ENCODE results near the gene FXYD7. TPM values are rescaled to one million over a fixed set of nuclear protein-coding genes. Genes with fewer than 3 reads are reported as not detected.

The FXYD7 gene
- total RNA-seq, 4 donors from 2014 or later = 1.3 TPM; not detected in 3

DNA sequence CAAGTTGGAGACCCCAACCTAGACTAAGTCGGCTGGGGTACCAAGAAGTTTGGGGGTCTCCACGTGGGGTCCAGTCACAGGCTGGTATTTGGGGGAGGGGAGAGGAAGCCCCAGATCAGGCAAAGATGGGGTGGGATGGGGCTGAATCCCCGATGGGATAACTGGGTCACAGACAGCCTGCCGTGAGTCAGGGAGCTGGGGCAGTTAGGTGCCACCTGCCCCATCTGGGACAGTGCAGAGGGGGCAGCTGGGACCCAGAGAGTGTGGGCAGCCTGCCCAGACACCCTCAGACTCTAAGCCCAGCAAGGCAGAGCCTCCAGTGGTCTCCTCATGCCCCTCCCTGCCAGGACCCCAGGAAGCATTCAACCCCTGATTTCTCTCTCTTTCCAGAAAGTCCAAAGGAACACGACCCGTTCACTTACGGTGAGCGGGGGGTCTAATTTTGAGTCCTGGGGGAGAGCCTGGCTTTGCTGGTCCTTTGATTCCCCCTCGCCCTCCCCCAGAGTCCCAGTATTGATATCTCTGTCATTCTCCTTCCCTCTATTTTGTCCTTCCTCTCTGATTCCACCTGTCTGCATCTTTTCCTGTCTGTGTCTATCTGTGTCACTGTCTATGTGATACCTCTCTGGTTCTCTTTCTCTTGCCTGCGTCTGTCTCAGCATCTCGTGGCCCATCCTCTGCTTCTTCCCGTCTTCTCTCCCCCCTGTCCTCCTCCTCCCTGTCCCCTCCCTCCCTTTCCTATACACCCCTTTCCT lies 2.7 kb upstream of the FXYD7 start:
- TF ChIP-seq, protein P1, sequence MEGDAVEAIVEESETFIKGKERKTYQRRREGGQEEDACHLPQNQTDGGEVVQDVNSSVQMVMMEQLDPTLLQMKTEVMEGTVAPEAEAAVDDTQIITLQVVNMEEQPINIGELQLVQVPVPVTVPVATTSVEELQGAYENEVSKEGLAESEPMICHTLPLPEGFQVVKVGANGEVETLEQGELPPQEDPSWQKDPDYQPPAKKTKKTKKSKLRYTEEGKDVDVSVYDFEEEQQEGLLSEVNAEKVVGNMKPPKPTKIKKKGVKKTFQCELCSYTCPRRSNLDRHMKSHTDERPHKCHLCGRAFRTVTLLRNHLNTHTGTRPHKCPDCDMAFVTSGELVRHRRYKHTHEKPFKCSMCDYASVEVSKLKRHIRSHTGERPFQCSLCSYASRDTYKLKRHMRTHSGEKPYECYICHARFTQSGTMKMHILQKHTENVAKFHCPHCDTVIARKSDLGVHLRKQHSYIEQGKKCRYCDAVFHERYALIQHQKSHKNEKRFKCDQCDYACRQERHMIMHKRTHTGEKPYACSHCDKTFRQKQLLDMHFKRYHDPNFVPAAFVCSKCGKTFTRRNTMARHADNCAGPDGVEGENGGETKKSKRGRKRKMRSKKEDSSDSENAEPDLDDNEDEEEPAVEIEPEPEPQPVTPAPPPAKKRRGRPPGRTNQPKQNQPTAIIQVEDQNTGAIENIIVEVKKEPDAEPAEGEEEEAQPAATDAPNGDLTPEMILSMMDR (IDR thresholded peaks at IDR 0.05) = no peak
- TF ChIP-seq POLR2A (IDR thresholded peaks at IDR 0.05) = no peak
- WGBS, 2 donors = 52 to 56% methylated on average over 12 of the region's 12 CpGs
- DNase-seq (ENCODE audit: low spot score in 2 of 2) = no peak
- H3K4me3 ChIP-seq (ENCODE audit: low read depth, poor library complexity, severe bottlenecking) = no peak overlapping the region
- intact Hi-C loops (cut with DNase I; ENCODE audit: low total_unique reads) = loop anchor here (10.0 kb wide), 1 partner anchor 124 kb away; the partner anchor contains the start of gene USF2

DNA sequence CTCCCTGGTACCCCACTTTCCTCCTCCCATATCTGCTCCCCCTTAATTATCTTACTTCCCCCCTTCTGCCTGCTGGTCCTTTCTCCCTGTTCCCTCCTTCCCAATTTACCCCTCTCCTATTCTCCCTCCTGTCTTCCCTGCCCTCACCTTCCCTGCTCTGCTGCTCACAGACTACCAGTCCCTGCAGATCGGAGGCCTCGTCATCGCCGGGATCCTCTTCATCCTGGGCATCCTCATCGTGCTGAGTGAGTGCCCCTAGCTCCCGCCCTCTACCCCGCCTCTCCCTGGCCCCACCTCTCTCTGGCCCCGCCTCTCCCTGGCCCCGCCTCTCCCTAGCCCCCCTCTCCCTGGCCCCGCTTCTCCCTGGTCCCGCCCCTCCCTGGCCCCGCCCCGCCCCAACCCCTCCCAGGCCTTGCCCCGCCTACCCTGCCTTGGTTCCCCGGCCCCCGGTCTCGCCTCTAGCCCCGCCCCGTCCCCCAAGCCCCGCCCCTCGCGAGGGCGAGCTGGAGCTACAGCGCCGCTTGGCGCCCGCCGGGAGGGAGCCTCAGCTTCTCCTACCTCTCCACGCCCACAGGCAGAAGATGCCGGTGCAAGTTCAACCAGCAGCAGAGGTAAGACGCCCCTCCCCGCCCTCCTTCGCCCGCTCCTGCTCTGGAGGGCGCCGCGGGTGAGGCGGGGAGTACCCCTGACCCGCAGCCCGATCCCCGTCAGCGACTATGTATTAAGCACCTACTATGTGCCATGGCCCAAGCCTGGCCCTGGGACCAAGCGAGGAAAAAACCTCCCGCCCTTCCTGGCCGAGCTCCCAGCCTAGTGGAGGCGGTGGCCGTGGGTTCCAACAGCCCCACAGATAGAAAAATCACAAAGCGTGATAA lies 1.9 kb upstream of the FXYD7 start:
- no peak overlapping the region for H3K4me3 ChIP-seq (ENCODE audit: low read depth, poor library complexity, severe bottlenecking)
- intact Hi-C loops (cut with DNase I; ENCODE audit: low total_unique reads) = loop anchor here (10.0 kb wide), 1 partner anchor 124 kb away; the partner anchor contains the start of gene USF2
- WGBS, 2 donors = 6 to 7% methylated on average over 44 of the region's 48 CpGs
- TF ChIP-seq, protein P1 (IDR thresholded peaks at IDR 0.05) = no peak
- TF ChIP-seq POLR2A (IDR thresholded peaks at IDR 0.05) = no peak
- DNase-seq (ENCODE audit: low spot score in 2 of 2) = peak; percentile 92 to 98

DNA sequence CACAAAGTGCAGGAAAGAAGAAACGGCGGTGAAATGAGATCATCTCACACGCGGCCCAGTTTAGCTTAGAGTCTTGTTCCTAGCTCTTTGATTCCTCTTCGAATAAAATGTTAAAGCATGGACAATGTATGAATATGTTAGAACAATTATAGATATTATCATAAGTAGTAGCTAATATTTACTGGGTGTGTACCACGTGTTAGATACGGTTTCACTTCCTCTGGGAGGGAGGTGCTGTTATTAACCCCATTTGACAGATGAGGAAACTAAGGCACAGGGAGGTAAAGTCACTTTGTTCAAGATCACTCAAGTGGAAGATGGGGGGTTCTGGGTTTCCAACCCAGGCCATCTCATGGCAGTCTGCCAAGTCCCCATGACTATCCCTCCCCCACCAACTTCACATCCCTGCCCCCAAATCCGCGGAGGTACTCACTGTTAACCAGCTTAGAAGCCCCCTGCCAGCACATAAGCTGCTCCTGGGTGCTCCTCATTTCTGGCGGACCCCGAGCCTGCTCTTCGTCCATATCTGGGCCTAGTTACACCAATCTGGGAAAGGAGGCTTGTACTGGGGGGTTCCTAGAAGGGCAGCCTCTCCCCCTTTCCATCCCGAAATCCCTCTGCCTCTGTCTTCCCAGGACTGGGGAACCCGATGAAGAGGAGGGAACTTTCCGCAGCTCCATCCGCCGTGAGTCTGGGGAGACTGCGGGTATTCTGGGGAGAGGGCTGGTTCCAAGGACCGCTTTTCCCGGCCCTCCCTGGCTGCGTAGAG lies 1.0 kb upstream of the FXYD7 start:
- TF ChIP-seq, protein P1 (IDR thresholded peaks at IDR 0.05) = no peak
- no peak for TF ChIP-seq POLR2A (IDR thresholded peaks at IDR 0.05)
- DNase-seq (ENCODE audit: low spot score in 2 of 2) = peak in 1 of 2 donors; percentile 90
- intact Hi-C loops (cut with DNase I; ENCODE audit: low total_unique reads) = loop anchor here (10.0 kb wide), 1 partner anchor 123 kb away; the partner anchor contains the start of gene USF2
- 32 to 42% methylated on average over 21 of the region's 21 CpGs for WGBS, 2 donors
- no peak overlapping the region for H3K4me3 ChIP-seq (ENCODE audit: low read depth, poor library complexity, severe bottlenecking)

DNA sequence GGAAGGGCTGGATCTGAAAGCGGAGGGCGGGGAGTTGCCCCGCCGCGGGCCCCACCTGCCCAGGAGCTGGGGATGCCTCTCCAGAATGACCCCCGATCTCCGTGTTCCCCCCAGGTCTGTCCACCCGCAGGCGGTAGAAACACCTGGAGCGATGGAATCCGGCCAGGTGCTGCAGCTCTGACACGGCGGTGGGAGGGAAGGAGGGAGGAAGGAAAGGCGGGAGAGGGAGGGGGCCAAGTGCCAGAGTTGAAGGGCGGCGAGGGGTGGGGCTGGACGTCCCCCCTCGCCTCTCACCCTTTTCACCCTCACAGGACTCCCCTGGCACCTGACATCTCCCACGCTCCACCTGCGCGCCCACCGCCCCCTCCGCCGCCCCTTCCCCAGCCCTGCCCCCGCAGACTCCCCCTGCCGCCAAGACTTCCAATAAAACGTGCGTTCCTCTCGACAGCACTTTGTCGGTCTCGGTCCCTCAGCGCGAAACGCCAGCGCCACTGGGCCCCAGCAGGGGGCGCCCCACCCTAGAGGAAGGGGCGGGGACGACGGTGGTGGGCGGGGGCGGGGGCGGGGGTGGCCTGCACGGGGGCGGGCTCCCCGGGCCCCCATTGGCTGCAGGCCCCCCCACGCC lies 337 bp upstream of the FXYD7 start:
- TF ChIP-seq POLR2A (IDR thresholded peaks at IDR 0.05) = no peak
- TF ChIP-seq, protein P1 (IDR thresholded peaks at IDR 0.05) = no peak
- intact Hi-C loops (cut with DNase I; ENCODE audit: low total_unique reads) = loop anchor here (10.0 kb wide), 1 partner anchor 122 kb away; the partner anchor contains the start of gene USF2
- WGBS, 2 donors = 9 to 13% methylated on average over 31 to 45 of the region's 46 CpGs
- H3K4me3 ChIP-seq (ENCODE audit: low read depth, poor library complexity, severe bottlenecking) = no peak overlapping the region
- no peak for DNase-seq (ENCODE audit: low spot score in 2 of 2)

DNA sequence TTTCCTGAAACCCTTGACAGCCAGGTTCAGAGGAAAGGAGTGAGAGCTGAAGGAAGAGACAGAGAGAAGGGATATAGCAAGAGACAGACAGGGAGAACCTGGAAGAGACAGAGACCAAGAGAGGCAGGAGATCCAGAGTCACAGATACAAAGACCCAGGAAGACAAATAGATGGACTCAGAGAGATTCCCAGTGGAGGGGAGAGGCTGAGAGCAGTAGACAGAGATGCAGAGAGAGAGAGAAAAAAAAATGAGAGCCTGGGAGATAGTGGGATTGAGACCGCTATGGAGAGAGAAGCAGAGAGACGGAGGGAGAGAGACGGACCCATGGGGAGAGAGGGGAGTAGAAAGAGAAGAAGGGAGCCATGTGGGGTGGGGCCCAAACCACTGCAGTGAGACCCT lies 763 bp downstream of the FXYD7 start:
- intact Hi-C loops (cut with DNase I; ENCODE audit: low total_unique reads) = loop anchor here (10.0 kb wide), 1 partner anchor 121 kb away; the partner anchor contains the start of gene USF2
- H3K4me3 ChIP-seq (ENCODE audit: low read depth, poor library complexity, severe bottlenecking) = no peak overlapping the region
- no peak for TF ChIP-seq POLR2A (IDR thresholded peaks at IDR 0.05)
- TF ChIP-seq, protein P1 (IDR thresholded peaks at IDR 0.05) = no peak
- DNase-seq (ENCODE audit: low spot score in 2 of 2) = no peak
- WGBS, 2 donors = 45 to 50% methylated on average over 3 of the region's 3 CpGs

Measured in lower leg skin (tissue), 4 donors.